GM19467 (cell line): Measurements from ENCODE around the gene PLA2G6.
"Not testable (repeated sequence)": the region's sequence is repeated elsewhere in the genome, so short reads cannot be mapped to it uniquely, and the experiment has no call there.

Experiments
- ATAC-seq: cut with Tn5 transposase; IDR thresholded peaks from one replicate; pipeline ENCODE4 v1.9.1; 2021; ENCODE audit warnings: mild to moderate bottlenecking, moderate library complexity; ENCODE audit not compliant: unreplicated experiment

PLA2G6 gene

DNA sequence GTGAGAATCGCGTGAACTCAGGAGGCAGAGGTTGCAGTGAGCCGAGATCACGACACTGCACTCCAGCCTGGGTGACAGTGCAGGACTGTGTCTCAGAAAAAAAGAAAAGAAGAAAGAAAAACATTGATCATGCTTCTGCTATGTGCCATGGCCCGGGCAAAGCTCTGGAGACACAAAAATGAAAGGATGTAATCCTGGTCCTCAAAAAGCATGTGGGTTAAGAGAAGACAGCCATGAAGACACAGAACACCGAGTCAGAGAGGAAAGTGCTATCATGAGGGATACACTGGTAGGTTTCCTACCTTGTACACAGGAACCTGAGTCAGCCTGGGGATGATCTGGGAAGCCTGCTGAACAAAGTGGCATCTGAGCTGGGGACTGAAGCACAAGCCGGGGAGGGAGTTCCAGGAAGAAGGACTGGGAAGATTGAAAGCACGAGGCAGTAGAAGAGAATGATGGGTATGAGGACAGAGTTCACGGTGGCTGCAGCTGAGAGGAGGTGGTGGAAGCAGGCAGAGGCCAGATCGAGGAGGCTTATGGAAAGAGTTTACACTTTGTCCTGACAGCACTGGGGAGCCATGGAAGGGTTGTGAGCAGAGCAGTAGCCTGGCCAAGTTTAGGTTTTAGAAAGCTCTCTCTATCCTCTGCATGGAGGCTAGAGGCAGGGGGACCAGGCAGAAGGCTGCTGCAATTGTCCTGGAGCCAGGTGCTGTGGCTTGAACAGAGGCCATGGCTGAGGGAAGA lies 10.3 kb upstream of the PLA2G6 start:
- no peak for ATAC-seq

DNA sequence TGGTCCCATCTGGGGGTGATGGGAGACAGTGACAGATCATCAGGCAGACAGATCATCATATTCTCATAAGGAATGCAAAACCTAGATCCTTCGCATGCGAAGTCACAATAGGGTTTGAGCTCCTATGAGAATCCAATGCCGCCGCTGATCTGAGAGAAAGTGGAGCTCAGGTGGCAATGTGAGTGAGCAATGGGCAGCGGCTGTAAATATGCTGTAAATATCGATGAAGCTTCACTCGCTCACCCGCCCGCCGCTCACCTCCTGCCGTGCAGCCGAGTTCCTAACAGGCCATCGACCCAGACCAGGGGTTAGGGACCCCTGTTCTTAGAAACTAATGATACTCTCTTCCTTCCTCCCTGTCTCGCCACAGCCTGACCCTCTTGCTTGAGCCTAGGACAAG lies 9.4 kb upstream of the PLA2G6 start:
- ATAC-seq: no peak

DNA sequence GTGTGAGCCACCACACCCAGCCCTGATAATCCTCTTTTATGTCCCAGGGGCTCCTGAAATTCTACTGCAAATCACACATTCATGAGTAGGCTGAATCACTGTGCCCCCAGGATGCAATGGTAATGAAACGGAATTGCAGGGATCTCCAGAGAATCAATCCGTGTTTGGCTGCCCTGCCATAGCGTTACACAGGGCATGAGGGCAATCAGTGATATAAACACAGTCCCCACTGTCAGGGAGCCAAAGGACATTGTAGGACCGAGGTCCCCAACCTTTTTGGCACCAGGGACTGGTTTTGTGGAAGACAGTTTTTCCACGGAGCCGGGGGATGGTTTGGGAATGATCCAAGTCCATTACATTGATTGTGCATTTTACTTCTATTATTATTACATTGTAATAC lies 9.0 kb upstream of the PLA2G6 start:
- no peak for ATAC-seq

DNA sequence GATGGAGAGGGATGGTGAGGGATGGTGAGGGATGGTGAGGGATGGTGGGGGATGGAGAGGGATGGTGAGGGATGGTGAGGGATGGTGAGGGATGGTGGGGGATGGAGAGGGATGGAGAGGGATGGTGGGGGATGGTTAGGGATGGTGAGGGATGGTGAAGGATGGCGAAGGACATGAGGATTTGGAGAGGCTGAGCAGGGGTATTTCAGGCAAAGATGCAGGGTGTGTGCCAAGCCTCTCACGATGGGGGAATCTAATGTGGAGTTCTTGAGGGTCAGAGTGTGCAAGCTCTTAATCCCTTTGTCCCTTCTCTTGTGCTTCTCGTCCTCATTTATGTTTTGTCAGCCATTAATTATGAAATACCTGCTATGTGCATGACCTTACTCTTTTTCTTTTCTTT lies 7.5 kb upstream of the PLA2G6 start:
- ATAC-seq: no peak

DNA sequence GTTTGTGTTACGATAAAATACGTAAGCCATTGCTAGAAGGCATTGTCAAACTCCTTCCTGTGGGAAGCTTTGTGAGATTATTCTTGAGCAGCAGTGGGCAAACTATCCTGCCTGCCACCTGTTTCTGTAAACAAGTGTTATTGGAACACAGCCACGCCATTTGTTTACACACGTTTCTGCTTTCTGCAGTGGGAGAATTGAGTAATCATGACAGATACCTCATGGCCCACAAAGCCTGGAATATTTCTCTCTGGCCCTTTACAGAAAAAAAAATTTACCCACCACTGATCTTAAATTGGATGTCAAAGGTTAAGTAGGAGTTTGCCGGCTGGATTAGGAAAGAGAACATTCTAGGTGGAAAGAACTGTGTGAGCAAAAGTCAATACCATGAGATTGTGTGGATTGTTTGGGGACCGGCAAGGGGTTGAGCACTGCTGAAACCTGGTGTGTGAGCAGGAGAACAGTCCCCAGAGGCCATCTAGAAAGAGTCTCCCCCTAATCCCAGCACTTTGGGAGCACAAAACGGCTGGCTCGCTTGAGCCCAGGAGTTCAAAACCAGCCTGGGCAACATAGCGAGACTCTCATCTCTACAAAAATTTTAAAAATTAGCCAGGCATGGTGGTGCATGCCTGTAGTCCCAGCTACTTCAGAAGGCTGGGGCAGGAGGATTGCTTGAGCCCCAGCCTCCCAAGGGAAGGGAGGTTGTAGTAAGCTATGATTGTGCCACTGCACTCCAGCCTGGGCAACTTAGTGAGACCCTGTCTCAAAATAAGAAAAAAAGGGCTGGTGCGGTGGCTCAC lies 6.0 kb upstream of the PLA2G6 start:
- no peak for ATAC-seq

DNA sequence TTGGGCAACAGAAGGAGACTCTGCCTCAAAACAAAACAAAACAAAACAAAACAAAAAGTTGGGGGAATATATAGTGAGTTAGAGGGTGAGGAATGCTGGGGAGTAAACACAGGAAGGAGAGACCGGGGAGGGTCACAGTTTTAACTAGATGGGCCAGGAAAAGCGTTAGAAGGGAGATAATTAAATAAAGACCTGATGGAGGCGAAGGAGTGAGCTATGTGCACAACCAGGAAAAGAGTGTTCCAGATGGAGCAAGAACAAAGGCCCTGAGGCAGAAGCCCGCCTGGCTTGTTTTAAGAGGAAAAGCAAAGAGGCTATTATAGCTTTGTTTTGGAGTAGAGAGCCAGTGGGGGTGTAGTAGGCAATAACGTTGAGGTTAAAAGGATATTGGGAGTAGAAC lies 4.8 kb upstream of the PLA2G6 start:
- ATAC-seq: no peak

DNA sequence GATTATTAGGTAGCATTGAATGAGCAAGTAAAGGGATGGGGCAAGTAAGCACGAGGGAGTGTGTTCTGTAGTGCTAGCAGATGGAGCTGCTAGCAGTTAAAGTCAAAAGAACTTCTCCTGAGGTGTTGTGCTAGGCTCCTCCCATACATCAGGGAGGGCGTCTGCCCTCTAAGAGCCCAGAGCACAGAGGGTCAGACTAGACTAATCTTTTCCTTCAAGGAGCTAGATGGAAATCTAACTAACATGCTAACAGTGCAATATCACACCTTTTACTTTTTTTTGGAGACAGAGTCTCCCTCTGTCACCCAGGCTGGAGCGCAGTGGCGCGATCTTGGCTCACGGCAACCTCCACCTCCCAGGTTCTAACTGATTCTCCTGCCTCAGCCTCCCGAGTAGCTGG lies 3.2 kb upstream of the PLA2G6 start:
- ATAC-seq: no peak

DNA sequence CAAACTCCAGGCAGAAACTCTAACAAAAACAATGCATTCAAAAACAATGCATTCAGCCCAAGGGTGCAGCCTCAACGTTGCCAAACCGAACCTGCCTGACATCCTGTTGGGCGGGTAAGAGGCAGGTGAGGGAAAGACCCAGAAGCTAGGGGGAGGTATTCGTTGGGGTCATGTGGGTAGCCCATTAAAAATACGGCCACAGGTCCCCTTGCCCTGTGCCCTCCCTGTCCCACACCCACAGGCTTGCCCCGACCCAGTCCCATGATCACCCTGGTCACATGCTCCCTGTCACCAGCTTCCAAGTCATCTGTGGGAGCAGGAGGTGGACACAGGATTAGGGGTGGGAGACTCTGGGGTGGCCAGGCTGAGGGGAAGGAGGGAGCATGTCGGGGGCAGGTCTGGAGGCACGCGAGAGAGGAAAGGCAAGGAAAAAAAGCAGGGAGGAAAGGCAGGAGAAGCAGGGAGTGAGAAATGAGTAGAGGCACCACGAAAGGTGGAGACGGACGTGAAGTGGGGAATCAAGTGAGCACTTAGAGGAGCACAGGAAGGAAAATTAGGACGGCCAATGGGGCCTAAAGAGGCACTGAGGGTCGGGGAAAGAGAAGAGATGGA lies 683 bp downstream of the PLA2G6 start:
- no peak for ATAC-seq

DNA sequence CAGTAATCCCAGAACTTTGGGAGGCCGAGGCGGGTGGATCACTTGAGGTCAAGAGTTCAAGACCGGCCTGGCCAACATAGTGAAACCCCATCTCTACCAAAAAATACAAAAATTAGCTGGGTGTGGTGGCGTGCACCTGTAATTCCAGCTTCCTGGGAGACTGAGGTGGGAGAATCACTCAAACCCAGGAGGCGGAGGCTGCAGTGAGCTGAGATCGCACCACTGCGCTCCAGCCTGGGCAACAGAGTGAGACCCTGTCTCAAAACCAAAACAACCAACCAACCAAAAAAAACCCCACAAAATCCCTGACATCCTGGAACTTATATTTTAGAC lies 3.1 kb downstream of the PLA2G6 start:
- ATAC-seq: not testable (repeated sequence)

DNA sequence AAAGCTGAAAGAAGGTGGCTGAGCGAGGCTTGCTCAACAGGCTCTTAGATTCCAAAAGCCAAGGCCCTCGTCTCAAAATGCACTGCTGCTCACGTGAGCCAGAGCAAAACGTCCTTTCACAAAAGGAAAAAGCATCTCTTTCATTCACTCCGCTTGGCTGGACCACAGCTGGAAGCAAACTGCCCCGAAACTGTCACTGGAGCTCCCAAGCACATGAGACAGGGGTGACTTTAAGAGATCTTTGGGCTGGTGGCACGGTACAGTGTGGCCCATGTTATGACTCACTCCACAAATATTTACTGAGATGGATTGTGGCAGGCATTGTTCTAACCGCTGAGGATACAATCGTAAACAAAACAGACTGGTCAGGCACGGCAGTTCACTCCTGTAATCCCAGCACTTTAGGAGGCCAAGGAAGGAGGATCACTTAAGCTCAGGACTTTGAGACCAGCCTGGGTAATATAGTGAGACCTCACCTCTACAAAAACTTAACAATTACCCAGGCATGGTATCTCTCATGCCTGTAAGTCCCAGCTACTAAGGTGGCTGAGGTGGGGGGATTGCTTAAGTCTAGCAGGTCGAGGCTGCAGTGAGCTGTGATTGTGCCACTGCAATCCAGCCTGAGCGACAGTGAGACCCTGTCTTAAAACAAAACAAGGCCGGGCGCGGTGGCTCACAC lies 3.6 kb downstream of the PLA2G6 start:
- ATAC-seq: no peak

DNA sequence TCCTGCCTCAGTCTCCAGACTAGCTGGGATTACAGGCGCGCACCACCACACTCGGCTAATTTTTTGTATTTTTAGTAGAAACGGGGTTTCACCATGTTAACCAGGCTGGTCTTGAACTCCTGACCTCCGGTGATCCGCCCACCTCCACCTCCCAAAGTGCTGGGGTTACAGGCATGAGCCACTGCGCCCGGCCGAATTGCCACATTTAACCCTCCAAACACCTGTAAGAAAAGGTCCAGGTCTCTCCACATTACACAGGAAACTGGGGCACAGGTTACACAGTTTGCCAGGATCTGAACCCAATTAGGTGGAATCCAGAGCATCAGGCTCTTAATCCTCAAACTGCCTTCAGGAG lies 4.1 kb downstream of the PLA2G6 start:
- not testable (repeated sequence) for ATAC-seq

DNA sequence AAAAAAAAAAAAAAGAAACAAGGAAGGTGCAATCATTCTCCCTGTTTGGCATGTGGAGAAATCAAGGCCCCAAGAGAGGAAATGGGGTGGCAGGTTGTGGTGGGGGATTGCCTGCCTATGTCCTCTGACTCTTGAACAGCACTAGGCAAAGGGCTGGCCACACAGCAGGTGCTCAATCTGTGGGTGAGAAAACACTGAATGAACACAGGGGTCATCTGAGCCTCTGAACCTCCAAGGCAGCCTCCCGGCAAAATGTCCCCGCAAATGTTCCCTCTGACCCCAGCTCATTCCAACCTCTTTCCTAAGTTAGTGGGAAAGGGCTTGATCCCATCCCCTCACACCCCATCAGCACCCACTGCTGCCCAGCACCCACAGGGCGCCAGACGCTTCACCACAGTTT lies 4.6 kb downstream of the PLA2G6 start:
- no peak for ATAC-seq

DNA sequence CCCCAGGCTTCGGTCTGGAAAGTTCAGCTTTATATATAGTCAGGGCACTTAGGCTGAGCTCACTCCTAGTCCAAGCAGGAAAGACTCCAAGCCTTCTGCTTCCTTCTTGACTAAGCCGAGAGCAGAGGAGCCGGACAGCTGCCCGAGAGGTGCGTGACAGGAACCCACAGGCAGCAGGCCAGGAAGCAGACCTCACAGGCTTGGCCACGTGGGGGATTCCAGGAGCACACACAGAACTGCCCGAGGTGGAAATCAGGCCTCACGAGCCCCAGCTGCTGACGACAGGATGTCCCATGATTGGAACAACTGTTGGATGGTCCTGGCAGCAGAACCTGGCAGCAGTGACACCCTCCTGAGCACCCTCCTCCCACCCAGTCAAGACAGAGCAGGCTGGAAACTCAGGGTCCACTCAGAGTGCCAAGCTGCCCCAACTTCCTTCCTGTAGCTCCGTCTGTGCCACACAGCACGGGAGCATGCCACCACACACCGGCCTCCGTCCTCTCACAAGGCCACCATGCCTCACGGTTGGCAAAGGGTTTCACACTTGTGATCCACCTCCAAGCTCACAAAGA lies 5.4 kb downstream of the PLA2G6 start:
- no peak for ATAC-seq

DNA sequence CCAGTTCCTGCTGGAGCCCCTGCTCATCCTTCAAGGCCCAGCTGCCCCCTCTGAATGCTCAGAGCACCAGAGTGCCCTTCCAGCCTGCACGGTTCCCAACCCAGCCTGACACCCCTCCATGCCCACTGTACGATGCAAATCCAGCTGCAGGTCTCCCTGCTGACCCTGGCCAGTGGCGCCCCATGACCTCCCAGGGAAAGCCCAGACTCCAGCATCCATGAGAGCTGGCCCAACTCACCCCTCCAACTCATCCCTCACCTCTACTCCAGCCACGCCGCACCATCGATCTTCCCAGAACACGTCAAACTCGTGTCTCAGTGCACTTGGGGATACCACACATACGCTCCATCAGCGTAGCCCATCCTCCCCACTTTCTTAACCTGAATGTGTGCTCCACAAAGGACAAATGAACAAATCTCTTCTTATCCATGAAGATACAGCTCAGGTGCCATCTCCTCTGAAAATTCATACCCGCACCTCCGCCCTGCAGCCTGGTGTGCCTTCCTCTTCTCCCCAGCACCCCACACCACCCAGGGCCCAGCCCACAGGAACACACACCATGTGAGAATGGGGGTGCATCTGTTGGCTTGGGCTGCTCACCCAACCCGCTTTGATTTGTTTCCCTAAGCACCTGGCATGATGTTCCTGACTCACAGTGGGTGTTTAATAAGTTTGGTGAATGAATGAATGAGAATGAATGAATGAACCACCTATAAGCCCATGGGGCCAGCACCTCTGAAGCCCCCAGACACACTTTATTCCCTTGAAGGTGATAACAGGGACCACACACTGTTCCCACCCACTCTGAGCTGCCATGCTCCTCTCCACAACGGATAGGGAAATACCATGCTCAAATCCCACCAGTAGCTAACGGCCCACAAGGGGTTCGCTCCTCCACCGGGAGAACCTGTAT lies 6.2 kb downstream of the PLA2G6 start:
- no peak for ATAC-seq

DNA sequence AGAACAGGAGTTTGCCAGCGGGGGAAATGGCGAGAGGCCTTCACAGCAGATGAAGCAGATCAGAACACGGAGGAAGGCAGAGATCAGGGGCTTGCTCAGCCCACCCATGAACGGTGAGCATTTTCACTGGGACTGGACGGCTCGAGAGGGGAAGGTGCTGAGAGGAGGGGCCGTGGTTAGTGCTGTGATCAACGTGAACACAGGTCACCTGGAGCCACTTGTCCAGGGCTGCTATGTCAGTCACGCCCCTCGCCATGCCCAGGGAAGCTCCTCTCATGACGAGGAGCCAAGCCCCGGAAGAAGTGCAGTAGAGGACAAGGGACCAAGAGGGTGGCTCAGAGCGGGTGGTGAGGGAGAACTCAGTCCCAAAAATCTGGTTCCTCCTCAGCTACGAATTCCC lies 7.0 kb downstream of the PLA2G6 start:
- ATAC-seq: no peak

DNA sequence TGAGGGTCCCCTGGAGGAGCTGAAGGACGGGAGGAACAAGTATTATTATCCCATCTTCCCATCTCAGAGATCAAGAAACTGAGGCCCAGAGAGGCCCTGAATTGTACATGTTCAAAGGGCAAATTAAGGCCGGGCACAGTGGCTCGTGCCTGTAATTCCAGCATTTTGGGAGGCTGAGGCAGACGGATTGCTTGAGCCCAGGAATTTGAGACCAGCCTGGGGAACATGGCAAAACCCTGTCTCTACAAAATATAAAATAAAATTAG lies 8.1 kb downstream of the PLA2G6 start:
- no peak for ATAC-seq

DNA sequence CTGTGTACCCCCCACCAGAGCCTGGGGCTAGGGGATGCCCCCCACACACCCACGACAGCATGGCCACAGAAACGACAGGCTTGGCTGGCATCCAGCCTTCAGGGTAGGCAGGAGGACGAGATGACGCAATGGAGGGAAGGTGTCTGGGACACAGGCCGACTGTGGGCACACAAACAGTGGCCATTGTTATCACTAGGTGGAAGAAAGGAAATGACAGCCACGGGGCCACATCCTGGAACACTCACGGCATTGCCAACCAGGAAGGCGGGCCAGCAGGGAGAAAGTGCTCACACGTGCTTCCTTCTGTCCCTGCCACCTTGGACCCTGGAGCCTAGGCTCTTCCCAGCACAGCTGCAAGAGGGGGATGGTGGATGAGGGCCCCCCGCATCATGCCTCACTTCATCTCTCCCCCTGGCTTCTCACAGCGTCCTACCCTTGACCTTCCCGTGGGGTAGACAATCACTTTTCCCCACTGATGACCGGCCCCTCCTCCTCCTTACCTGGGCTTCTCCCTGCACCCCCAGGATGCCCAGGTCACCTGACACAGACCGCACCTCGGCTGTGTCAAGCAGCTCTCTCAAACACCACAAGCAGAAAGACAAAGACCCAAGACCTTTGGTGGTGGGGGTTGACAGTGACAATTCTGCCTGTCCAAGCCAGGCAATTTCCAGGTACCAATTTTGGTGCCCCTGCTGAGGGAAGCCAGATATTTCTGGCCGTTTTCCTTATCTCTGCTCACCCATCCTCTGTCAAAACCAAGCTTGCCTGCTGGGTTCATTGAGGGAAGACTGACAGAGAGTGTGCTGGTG lies 8.6 kb downstream of the PLA2G6 start:
- no peak for ATAC-seq

DNA sequence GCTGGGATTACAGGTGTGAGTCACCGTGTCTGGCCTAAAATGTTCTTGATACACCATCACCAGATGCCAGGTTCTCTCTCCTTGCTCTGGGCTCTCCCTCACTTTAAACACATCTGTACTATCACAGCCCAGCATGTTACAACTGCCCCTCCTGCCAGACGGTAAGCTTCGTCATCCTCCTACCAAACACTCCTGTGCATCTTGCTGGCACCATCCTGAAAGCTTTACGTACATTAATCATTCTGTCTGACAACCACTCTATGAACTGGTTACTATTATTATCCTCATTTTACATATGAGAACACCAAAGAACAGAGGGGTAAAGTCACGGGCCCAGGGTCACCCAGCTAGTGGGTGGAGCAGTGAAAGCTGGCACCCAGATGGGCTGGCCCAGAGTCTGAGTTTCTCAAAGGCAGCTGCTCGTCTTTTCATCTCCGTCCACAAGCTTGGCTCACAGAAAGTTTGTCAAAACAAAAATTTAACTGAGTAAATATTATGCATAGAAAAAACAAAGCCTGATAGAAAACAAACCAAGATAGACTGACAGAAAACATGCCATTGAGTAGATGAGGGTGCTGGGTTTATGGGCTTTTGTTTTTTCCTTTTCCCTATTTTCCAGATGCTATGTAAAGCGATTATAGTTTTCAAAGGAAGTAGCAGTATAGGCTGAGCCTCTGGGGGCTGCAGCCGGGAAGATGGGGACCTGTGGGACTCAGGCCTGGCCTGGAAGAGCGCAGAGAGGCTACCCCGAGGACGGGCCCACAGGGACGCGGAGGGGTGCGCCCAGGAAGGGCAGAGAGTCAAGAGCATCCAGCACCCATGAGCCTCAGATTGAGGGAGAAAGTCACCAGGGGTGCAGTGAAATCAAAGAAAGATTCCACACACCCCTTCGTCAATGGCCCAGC lies 9.5 kb downstream of the PLA2G6 start:
- ATAC-seq: no peak

DNA sequence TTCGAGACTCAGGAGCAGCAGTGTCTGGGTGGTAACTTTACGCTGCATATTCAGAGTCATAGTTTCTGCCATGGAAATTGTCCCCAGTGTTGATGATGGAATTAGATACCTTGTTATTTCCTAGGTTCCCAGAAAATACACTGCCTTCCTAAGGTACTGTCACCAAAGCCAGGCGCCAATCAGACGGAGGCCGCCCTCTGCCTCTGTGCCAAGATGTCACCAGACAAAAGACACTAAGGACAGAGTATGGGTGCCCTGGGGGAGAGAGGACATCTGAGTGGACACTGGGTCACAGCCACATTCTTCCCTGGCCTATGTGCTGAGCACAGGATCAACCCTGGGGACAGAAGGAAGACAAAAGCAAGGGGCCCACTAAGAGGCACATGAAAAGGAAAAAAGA lies 11.2 kb downstream of the PLA2G6 start:
- ATAC-seq: no peak
